Pancreas (tissue), 10 donors: ENCODE results near the gene SEH1L. TPM values are rescaled to one million over a fixed set of nuclear protein-coding genes. Genes with fewer than 3 reads are reported as not detected.

Experiments used
- ATAC-seq, 4 donors: fragments of 200-7000 bp; cut with Tn5 transposase; one replicate each; pipeline versions ENCODE4 v1.8.0 to v1.9.1; 2020; ENCODE audit warnings: mild to moderate bottlenecking in 4 of 4, moderate library complexity in 4 of 4
- DNase-seq, 6 donors: peaks; one replicate each; pipeline ENCODE4 v3.0.0-alpha.2; 2020
- FAIRE-seq: peaks from 2 replicates; lab custom pipeline; 2012; peaks lifted over from hg19 to GRCh38; lab: Jason Lieb, UNC
- H3K27ac ChIP-seq, 4 donors: fragments of 200-600 bp; sonication (generic); 1 replicate in 3 of 4; 2 replicates in 1 of 4; pipeline versions ENCODE4 v1.5.0 to v1.8.0; 2020
- H3K27me3 ChIP-seq, 4 donors: fragments of 200-600 bp; one replicate each; pipeline ENCODE4 v1.8.0; 2021
- H3K36me3 ChIP-seq, 3 donors: fragments of 200-600 bp; sonication (generic) in 1 of 3; one replicate each; pipeline versions ENCODE4 v1.5.0 to v1.8.0; 2020 to 2021
- H3K4me1 ChIP-seq, 3 donors: fragments of 200-600 bp; one replicate each; pipeline ENCODE4 v1.8.0; 2021
- H3K4me3 ChIP-seq, 4 donors: fragments of 200-600 bp; sonication (generic) in 2 of 4; one replicate each; pipeline versions ENCODE4 v1.5.0 to v1.8.0; 2020 to 2021
- H3K9me3 ChIP-seq, 4 donors: fragments of 200-600 bp; one replicate each; pipeline ENCODE4 v1.8.0; 2021
- WGBS, 2 donors: extraction: QIAGEN DNeasy Blood & Tissue Kit; methylation state at CpG; one replicate each; pipeline ENCODE4 v1.1.7; 2013; 5-methylcytosine and 5-hydroxymethylcytosine counted together
- intact Hi-C, 3 donors: fragments of 100-400 bp; cut with DNase I; formaldehyde crosslinking; loops; one replicate each; pipeline versions ENCODE4 v1.11.1 to v1.14.2; 2022
- polyA plus RNA-seq, 2 donors: library from polyadenylated mRNA; stranded (reverse); fragments of 200-250 nt; gene quantifications; one replicate each; pipeline ENCODE4 v1.2.3, GENCODE V29; 2013
- total RNA-seq, 6 donors: library from RNA; stranded (reverse); fragmentation: NEBNext Ultra II Directional in 4 of 6; extraction: Animal tissue kit (Norgen Biotek cat#: 25700) in 4 of 6; gene quantifications; one replicate each; pipeline versions ENCODE4 v1.2.1 to v1.2.4, GENCODE V29; 2021 to 2023
- TF ChIP-seq, protein P1 (sequence below), 4 donors: fragments of 200-600 bp; sonication (generic) in 3 of 4; IDR thresholded peaks; one replicate each; pipeline versions ENCODE4 v1.5.0 to v1.8.0; 2021; ENCODE audit warnings: antibody characterized with exemption in 4 of 4
- donor health status: healthy with polysubstance abuse.
- donor health status: DM: no; HTN: no; CAD: no; lungs with moderate emphysema.
- donor health status: DM: no; HTN: no; CAD: no.
- donor health status: control.
- donor health status: control.
- donor health status: Bipolar disorder and iron deficiency.
- donor health status: DM: yes; HTN: yes; CAD: no.
- donor health status: DM: no; HTN: no; CAD: no.
- donor health status: DM: no; HTN: no; CAD: no.
- donor health status: DM: yes; HTN: yes; CAD: no.

SEH1L gene
- total and polyA plus RNA-seq, 8 donors, result 9.4 to 23.7 (median 17.7) TPM

GRCh38 chr18:13003466-13003896 is 55.7 kb downstream of the SEH1L start:
- TF ChIP-seq, protein P1, sequence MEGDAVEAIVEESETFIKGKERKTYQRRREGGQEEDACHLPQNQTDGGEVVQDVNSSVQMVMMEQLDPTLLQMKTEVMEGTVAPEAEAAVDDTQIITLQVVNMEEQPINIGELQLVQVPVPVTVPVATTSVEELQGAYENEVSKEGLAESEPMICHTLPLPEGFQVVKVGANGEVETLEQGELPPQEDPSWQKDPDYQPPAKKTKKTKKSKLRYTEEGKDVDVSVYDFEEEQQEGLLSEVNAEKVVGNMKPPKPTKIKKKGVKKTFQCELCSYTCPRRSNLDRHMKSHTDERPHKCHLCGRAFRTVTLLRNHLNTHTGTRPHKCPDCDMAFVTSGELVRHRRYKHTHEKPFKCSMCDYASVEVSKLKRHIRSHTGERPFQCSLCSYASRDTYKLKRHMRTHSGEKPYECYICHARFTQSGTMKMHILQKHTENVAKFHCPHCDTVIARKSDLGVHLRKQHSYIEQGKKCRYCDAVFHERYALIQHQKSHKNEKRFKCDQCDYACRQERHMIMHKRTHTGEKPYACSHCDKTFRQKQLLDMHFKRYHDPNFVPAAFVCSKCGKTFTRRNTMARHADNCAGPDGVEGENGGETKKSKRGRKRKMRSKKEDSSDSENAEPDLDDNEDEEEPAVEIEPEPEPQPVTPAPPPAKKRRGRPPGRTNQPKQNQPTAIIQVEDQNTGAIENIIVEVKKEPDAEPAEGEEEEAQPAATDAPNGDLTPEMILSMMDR (IDR thresholded peaks at IDR 0.05), result no peak
- no peak for DNase-seq

DNA sequence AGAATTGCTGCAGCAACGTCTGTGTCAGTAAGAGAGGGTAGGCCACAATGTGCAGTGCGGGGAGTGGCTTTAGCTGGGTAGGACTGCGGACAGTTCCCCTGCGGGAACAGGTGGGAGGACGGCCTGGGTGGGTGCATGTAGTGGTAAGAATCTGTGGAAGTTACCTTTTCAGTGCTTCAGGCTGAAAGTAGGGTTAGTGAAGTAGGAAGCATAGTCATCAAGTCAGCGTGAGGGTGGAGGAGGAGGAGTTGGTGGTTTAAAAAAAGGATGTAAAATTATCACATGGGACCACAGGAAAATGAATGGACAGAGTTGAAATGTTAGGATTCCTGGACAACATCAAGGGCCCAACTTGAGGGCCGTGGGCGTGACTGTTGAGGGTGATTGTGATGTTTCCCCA is 56.6 kb downstream of the SEH1L start:
- no peak for FAIRE-seq
- no peak for ATAC-seq
- H3K27me3 ChIP-seq, result no peaks in the 10 kb centered on the region

More at GRCh38 chr18:13003466-13003896, 55.7 kb downstream of the SEH1L start:
- WGBS, 2 donors, result 73 to 74% methylated on average over 7 of the region's 7 CpGs
- H3K27me3 ChIP-seq, result no peaks in the 10 kb centered on the region
- no peak for FAIRE-seq
- H3K4me1 ChIP-seq, result peaks cover 0 to under 1% (median 0%) of the 10 kb centered on the region in 3 donors
- intact Hi-C loops, result no loop called here
- ATAC-seq, result peak in 3 of 4 donors; percentile 42 to 71 (median 66)
- no peak overlapping the region for H3K4me3 ChIP-seq
- H3K9me3 ChIP-seq, result no peaks in the 10 kb centered on the region
- no peak overlapping the region for H3K27ac ChIP-seq
- H3K36me3 ChIP-seq, result peaks cover 0 to 6% (median 0%) of the 10 kb centered on the region in 3 donors

DNA sequence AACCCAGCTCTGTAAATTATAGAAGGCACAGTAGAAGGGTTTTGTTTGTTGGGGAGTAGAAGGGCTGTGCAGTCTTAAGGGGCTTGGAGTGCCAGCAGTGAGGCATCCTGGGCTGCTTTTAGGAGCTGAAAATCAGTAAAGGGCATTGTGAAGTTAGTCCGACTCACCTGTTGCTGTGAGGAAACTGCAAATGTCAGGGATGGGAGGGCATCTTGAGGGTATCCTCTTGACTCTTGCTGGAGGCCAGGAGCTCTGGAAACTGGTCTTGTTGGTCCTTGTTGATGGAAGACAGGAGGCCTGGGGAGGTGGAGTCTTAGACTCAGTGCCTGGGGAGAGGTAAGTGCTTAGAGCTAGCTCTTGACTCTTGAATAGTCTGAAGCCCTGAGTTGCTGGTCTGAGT is 57.5 kb downstream of the SEH1L start:
- 95 to 96% methylated on average over 1 of the region's 1 CpG for WGBS, 2 donors
- no peak for FAIRE-seq

More for the DNA sequence above, 56.6 kb downstream of the SEH1L start:
- Histone ChIP-seq H3K27ac (no peak overlapping the region), H3K36me3 (peaks cover 0 to 11% (median 0%) of the 10 kb centered on the region in 3 donors), H3K4me3 (no peak overlapping the region), H3K9me3 (no peaks in the 10 kb centered on the region), H3K4me1 (no peaks in the 10 kb centered on the region)
- TF ChIP-seq, protein P1 (IDR thresholded peaks at IDR 0.05), result no peak
- DNase-seq, result no peak
- intact Hi-C loops, result no loop called here
- WGBS, 2 donors, result 86% methylated on average over 8 of the region's 8 CpGs

DNA sequence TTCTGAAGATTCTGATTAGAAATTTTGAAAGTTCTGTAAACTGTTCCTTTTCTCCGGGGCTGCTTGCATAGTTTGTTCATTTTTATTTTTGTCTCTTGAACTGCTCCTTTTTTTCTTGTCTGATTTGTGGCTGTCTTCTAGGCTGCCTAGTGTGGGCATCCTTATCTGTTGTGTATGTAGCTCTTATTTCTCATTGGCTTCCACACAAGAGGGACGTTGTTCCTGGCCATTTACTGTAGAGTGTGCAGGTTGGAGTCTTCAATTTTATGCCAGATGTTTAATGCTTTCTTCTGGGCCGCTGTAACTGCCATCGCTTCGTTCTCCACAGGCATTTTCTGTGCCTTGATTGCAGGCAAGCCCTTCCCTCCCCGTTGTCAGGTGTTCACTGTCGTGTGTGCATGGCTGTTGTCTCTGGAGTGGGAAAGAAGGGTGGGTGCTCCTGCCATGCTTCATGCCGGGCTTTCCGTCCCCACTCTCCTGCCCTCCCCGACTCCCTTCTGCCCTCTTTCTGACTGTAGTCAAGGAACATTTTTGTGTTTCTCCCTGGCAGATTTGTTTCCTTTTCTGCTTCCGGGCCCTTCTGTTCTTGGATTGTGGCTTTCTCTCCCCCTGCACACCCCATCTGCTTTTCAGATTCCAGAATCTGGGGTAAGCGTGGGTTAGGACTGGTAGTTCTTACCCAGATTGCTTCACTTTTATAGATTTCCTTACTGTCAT is 58.9 kb downstream of the SEH1L start:
- no peaks in the 10 kb centered on the region for H3K4me1 ChIP-seq
- H3K36me3 ChIP-seq, result peaks cover 0 to 11% (median 4%) of the 10 kb centered on the region in 3 donors
- ATAC-seq (no peak), DNase-seq (no peak), FAIRE-seq (no peak)
- 85 to 88% methylated on average over 12 of the region's 12 CpGs for WGBS, 2 donors
- intact Hi-C loops, result no loop called here
- H3K4me3 ChIP-seq, result no peak overlapping the region
- TF ChIP-seq, protein P1 (IDR thresholded peaks at IDR 0.05), result no peak
- no peaks in the 10 kb centered on the region for H3K27me3 ChIP-seq
- no peaks in the 10 kb centered on the region for H3K9me3 ChIP-seq
- no peak overlapping the region for H3K27ac ChIP-seq

More for the DNA sequence above, 57.5 kb downstream of the SEH1L start:
- Histone ChIP-seq H3K9me3 (no peaks in the 10 kb centered on the region), H3K4me3 (no peak overlapping the region), H3K27me3 (no peaks in the 10 kb centered on the region), H3K27ac (no peak overlapping the region), H3K36me3 (peaks cover 0 to 17% (median 0%) of the 10 kb centered on the region in 3 donors), H3K4me1 (no peaks in the 10 kb centered on the region)
- TF ChIP-seq, protein P1 (IDR thresholded peaks at IDR 0.05), result no peak
- DNase-seq (no peak), ATAC-seq (no peak)
- intact Hi-C loops, result no loop called here

DNA sequence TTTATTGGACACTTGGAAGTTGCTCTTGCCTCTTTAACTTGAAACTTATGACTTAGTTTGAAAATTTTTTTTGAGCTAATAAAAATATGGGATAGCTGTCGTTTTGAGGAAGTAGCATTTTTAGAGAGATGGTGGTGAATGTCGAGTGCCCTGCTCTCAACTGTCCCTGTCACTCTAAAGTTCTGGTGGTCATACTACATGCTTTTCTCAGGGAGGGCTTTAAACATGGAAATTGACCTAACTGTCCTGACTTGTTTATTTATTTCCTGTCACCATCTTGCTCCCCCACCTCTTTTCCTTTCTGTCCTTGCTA is 59.4 kb downstream of the SEH1L start:
- H3K4me1 ChIP-seq, result no peaks in the 10 kb centered on the region
- H3K36me3 ChIP-seq, result peaks cover 0 to 11% (median 4%) of the 10 kb centered on the region in 3 donors
- H3K9me3 ChIP-seq, result no peaks in the 10 kb centered on the region
- ATAC-seq (no peak), FAIRE-seq (no peak), DNase-seq (no peak)
- intact Hi-C loops, result no loop called here
- H3K27me3 ChIP-seq, result no peaks in the 10 kb centered on the region
- WGBS, 2 donors, result 43 to 74% methylated on average over 2 of the region's 2 CpGs
- H3K27ac ChIP-seq, result no peak overlapping the region
- H3K4me3 ChIP-seq, result no peak overlapping the region
- TF ChIP-seq, protein P1 (IDR thresholded peaks at IDR 0.05), result no peak
